Rectal smooth muscle tissue (tissue), 1 donor: Measurements from ENCODE around the gene RALY.
"Not testable (repeated sequence)": the region's sequence is repeated elsewhere in the genome, so short reads cannot be mapped to it uniquely, and the experiment has no call there.

Experiments
- H3K27ac ChIP-seq: one replicate; pipeline ENCODE4 v1.7.0; 2013; ENCODE audit warnings: low read depth, low read length, inconsistent platforms
- H3K27me3 ChIP-seq: one replicate; pipeline ENCODE4 v1.7.0; 2013; ENCODE audit warnings: low read length; ENCODE audit not compliant: control insufficient read depth, insufficient read depth
- H3K36me3 ChIP-seq: one replicate; pipeline ENCODE4 v1.7.0; 2013; ENCODE audit warnings: low read length; ENCODE audit not compliant: control insufficient read depth, insufficient read depth
- H3K4me1 ChIP-seq: one replicate; pipeline ENCODE4 v1.7.0; 2013; ENCODE audit warnings: low read length; ENCODE audit not compliant: control insufficient read depth, insufficient read depth
- H3K4me3 ChIP-seq: one replicate; pipeline ENCODE4 v1.7.0; 2013; ENCODE audit warnings: low read length
- H3K9ac ChIP-seq: one replicate; pipeline ENCODE4 v1.7.0; 2013; ENCODE audit warnings: low read length

RALY gene

DNA sequence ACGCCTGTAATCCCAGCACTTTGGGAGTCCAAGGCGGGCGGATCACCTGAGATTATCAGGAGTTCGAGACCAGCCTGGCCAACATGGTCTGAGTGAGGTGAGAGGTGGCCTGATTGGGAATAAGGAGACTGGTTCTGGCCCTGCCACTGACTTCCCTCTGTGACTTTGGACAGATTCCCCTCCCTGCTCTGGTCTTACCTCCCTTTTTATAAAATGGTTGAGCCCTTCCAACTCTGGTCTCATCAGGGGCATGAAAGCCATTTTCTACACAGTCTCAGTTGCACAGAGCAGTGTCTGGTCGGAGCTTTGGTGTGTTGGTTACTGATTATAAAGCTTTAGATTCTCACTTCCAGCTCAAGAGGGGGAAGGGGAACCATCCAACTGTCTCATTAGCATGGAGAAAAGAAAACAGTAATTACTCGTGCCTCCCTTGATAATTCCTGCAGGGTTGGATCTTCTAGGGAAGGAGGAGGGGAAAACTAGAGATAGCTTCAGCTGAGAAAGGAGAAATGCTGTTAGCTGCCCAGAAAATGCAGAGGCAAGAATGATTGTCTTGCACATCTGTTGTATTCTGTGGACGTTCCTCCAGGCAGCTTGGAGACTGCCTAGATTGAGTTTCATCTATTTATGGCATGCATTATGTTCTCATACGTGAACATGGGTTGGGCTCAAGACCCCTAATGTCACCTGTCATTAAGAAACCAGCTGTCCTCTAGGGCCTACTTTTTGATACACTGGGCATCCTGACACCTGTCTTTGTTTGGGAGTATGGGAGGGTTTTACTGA, 30.4 kb downstream of the RALY start:
- no peaks in the 10 kb centered on the region for H3K36me3 ChIP-seq
- H3K27ac ChIP-seq: no peak overlapping the region
- no peaks in the 10 kb centered on the region for H3K27me3 ChIP-seq
- H3K4me1 ChIP-seq: peaks cover 3% of the 10 kb centered on the region
- no peak overlapping the region for H3K4me3 ChIP-seq
- H3K9ac ChIP-seq: no peak overlapping the region

GRCh38 chr20:34024723-34025351, 31.1 kb downstream of the RALY start:
- Histone ChIP-seq H3K4me3 (no peak overlapping the region), H3K9ac (no peak overlapping the region), H3K27me3 (no peaks in the 10 kb centered on the region), H3K4me1 (peaks cover 3% of the 10 kb centered on the region), H3K36me3 (no peaks in the 10 kb centered on the region), H3K27ac (no peak overlapping the region)

GRCh38 chr20:34028013-34028412, 34.3 kb downstream of the RALY start:
- not testable (repeated sequence) for H3K27me3 ChIP-seq, H3K9ac ChIP-seq, H3K27ac ChIP-seq, H3K4me1 ChIP-seq, H3K36me3 ChIP-seq, H3K4me3 ChIP-seq

DNA sequence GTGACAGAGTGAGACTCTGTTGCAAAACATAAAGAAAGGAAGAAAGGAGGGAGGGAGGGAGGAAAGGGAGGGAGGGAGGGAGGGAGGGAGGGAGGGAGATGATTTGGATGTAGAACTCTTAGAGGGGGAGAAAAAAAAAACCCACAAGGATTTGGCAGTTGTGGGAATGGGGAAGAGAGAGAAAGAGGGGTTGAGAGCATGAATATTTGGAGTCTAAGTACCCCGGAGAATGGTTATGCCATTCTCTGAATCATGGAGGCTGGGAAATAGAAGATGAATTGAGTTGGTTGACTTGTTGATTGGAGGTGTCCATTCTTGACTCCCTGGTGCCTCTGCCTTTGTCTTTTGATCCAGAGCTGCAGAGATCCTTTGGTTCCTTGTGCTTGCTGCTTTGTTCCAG, 35.7 kb downstream of the RALY start:
- Histone ChIP-seq H3K27ac (no peak overlapping the region), H3K36me3 (peaks cover 10% of the 10 kb centered on the region), H3K4me1 (no peaks in the 10 kb centered on the region), H3K4me3 (no peak overlapping the region), H3K27me3 (no peaks in the 10 kb centered on the region), H3K9ac (no peak overlapping the region)

- no peak overlapping the region for H3K27ac ChIP-seq
- peaks cover 10% of the 10 kb centered on the region for H3K36me3 ChIP-seq
- no peak overlapping the region for H3K4me3 ChIP-seq
Measured at GRCh38 chr20:34030456-34030855, 36.7 kb downstream of the RALY start.

DNA sequence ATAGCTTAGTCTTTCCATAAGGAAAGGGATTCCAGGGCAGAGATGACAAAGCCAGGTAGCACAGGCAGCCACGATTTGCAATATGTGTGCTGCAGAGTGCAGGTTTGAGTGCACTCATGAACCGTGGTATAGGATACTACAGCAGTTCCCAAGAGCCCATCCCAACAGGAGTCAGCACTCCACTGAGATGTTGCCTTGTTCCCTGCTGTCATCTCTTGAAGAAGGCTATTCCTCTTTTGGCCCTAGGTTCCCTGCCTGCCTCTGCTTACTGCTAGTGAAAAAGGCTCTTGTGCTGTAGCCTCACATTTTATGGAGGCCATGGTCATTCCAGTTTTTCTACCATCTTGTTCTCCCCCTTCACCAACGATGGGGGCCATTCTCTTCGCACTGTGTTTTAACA, 40.2 kb downstream of the RALY start:
- H3K4me3 ChIP-seq: no peak overlapping the region
- no peak overlapping the region for H3K27ac ChIP-seq
- no peaks in the 10 kb centered on the region for H3K4me1 ChIP-seq
- H3K9ac ChIP-seq: no peak overlapping the region
- H3K27me3 ChIP-seq: no peaks in the 10 kb centered on the region
- H3K36me3 ChIP-seq: peaks cover 10% of the 10 kb centered on the region

More at GRCh38 chr20:34030456-34030855, 36.7 kb downstream of the RALY start:
- Histone ChIP-seq H3K9ac (no peak overlapping the region), H3K4me1 (no peaks in the 10 kb centered on the region), H3K27me3 (no peaks in the 10 kb centered on the region)

- Histone ChIP-seq H3K4me1 (peaks cover 8% of the 10 kb centered on the region), H3K27ac (no peak overlapping the region)
Measured at GRCh38 chr20:34037121-34037520, 43.4 kb downstream of the RALY start.

GRCh38 chr20:34037767-34038166, 44.1 kb downstream of the RALY start:
- no peak overlapping the region for H3K4me3 ChIP-seq
- H3K27me3 ChIP-seq: no peaks in the 10 kb centered on the region
- H3K27ac ChIP-seq: no peak overlapping the region
- no peak overlapping the region for H3K9ac ChIP-seq
- peaks cover 6% of the 10 kb centered on the region for H3K36me3 ChIP-seq
- peaks cover 8% of the 10 kb centered on the region for H3K4me1 ChIP-seq

More at GRCh38 chr20:34037121-34037520, 43.4 kb downstream of the RALY start:
- Histone ChIP-seq H3K4me3 (no peak overlapping the region), H3K36me3 (peaks cover 6% of the 10 kb centered on the region), H3K9ac (no peak overlapping the region), H3K27me3 (no peaks in the 10 kb centered on the region)

- H3K4me1 ChIP-seq: peaks cover 8% of the 10 kb centered on the region
Measured at GRCh38 chr20:34040300-34040995, 46.7 kb downstream of the RALY start.

GRCh38 chr20:34041226-34041625, 47.5 kb downstream of the RALY start:
- H3K4me3 ChIP-seq: no peak overlapping the region
- peaks cover 8% of the 10 kb centered on the region for H3K4me1 ChIP-seq
- H3K36me3 ChIP-seq: no peaks in the 10 kb centered on the region
- H3K27ac ChIP-seq: no peak overlapping the region
- no peak overlapping the region for H3K9ac ChIP-seq
- H3K27me3 ChIP-seq: no peaks in the 10 kb centered on the region

More at GRCh38 chr20:34040300-34040995, 46.7 kb downstream of the RALY start:
- no peak overlapping the region for H3K9ac ChIP-seq
- H3K27me3 ChIP-seq: no peaks in the 10 kb centered on the region
- no peaks in the 10 kb centered on the region for H3K36me3 ChIP-seq
- H3K27ac ChIP-seq: no peak overlapping the region
- no peak overlapping the region for H3K4me3 ChIP-seq

GRCh38 chr20:34042262-34042661, 48.6 kb downstream of the RALY start:
- Histone ChIP-seq H3K27ac (no peak overlapping the region), H3K36me3 (no peaks in the 10 kb centered on the region), H3K4me1 (peaks cover 8% of the 10 kb centered on the region), H3K27me3 (no peaks in the 10 kb centered on the region), H3K9ac (no peak overlapping the region), H3K4me3 (no peak overlapping the region)

DNA sequence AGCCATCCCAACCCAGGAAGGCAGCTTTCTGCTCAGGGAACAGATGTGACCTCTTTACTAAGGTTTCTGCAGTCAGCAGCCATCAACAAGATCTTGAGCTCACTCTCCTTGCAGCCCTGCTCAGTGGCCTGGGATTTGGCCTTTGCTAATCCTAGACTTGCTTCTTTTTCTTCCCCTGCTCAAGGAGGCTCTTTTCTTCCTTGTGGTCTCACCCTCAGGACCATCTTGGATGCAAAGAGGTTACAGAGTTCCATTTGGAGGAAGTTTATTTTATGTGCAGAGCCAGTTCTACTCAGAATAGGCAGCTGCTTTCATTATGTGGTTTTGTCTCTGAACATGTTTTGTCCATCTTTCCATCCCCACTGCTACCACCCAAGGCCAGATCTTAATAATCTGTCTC, 49.3 kb downstream of the RALY start:
- no peak overlapping the region for H3K9ac ChIP-seq
- no peaks in the 10 kb centered on the region for H3K27me3 ChIP-seq
- H3K4me1 ChIP-seq: peaks cover 8% of the 10 kb centered on the region
- H3K27ac ChIP-seq: no peak overlapping the region
- no peaks in the 10 kb centered on the region for H3K36me3 ChIP-seq
- no peak overlapping the region for H3K4me3 ChIP-seq
